ENCODE results near the gene NGLY1.

GRCh38 chr3:25803833-25804232 is 20.6 kb upstream of the NGLY1 start:
- TF ChIP-seq CTCF (IDR thresholded peaks at IDR 0.05) (no peak), POLR2A (IDR thresholded peaks at IDR 0.05) (no peak), POLR2AphosphoS5 (IDR thresholded peaks at IDR 0.05) (no peak)
